GM19438 (cell line): Measurements from ENCODE around the gene INO80.

ENCODE experiments used
- ATAC-seq: cut with Tn5 transposase; IDR thresholded peaks from one replicate; pipeline ENCODE4 v1.9.1; 2021; ENCODE audit warnings: low read depth; ENCODE audit not compliant: unreplicated experiment

Gene INO80

DNA sequence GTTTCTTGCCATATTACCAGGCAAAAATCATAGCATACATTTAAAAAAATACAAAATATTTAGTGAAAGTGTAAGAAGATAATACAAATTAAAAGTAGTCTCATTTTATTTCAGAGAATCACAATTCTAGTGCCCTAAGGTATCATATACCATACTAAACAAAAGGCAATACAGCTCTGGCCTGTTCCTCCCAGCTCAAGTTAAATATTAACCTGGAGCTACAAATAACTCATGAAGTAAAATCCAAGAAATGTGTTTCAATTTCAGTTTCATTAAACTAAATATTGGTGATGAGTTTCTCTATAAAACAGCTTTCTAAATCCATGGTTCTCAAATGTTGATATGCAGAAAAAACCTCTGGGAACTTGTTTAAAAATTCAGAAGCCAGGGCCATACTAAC, 67.7 kb downstream of the INO80 start:
- ATAC-seq = no peak

- no peak for ATAC-seq
Observed at GRCh38 chr15:41047474-41047873, 68.6 kb downstream of the INO80 start.

DNA sequence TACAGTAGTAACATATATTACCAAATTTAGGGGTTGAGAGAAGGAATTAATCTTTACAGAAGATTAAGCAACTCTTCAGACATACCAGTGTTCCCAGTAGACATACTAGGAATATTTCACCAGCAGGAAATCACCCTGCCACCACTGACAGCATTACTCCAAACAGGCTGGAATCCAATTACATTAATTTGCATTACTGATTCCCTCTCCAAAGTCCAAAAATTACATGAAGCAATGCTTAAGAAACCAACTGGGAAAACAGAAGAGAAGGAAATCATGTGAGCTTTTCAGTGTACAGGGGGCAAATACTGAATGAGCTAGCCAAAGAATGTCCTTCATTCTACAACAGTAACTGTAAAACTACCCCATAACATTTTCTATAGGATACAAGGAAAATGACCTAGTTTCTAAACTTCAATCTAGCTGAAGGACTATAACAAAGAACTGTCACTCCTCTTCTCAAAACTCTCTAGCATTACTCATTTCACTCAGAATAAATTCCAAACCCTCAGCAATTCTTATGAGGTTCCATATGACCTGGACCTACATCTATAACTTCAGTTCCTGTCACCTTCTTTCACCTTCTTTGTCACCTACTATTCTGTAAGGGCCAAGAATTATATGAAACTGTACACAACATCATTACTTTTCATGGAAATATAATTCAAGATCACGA, 72.7 kb downstream of the INO80 start:
- no peak for ATAC-seq

- no peak for ATAC-seq
Observed at GRCh38 chr15:41042851-41043250, 73.2 kb downstream of the INO80 start.

- ATAC-seq = no peak
Observed at GRCh38 chr15:41039121-41039520, 77.0 kb downstream of the INO80 start.

DNA sequence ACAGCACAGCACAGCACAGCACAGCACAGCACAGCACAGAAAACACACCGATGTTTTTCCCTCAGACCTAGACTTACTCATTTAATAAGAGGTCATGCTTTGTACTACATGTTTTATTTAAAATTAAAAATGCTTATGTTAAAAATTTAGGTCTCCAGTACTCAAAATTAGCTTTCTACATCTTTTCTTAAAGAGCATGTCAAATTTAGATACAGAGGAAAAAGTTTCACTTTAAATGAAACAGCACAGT, 84.1 kb downstream of the INO80 start:
- ATAC-seq = no peak

DNA sequence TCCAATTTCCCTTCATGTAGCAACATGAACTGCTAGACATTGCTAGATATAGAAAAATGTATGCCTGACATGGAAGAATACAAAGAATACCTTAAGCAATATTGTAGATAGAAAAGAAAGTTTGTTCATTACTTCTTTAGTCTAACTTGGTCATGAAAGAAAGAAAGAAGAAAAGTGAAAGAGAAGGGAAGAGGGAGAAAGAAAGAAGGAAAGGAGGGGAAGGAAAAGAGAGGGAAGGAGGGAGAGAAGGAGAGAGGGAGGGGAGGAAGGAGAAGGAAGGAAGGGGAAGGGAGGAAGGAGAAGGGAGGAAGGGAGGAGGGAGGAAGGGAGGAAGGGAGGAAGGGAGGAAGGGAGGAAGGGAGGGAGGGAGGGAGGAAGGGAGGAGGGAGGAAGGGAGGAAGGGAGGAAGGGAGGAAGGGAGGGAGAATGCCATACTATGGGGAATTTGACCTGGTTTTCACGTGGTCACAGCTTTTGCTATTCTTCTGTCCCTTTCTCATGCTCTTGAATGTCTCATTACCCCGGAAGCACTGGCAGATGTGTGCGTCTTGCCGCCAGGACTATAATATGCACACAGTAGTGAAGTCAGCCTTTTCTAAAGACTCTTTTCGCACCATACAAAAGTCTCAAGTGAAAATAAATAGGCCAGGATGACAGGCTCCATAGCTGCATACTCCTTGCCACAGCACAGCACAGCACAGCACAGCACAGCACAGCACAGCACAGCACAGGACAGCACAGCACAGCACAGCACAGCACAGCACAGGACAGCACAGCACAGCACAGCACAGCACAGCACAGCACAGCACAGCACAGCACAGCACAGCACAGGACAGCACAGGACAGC, 84.6 kb downstream of the INO80 start:
- no peak for ATAC-seq

DNA sequence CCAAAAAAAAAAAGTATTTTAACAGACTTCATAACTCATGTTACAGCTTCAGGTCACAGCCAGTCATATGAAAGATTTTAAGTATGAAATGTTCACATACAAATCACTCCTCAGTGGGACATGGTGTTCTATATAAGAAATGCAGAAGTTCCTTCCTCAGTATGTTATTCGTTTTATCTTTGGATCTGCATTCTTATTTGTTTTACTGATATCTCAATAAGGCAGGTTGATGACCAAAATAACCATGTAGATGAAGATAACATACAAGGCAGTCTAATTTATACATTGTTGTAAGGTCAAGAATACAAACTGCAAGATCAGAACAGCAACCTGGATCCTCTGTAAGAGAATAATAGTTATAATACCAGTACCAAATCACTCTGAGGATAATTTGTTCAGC, 87.2 kb downstream of the INO80 start:
- ATAC-seq = no peak

DNA sequence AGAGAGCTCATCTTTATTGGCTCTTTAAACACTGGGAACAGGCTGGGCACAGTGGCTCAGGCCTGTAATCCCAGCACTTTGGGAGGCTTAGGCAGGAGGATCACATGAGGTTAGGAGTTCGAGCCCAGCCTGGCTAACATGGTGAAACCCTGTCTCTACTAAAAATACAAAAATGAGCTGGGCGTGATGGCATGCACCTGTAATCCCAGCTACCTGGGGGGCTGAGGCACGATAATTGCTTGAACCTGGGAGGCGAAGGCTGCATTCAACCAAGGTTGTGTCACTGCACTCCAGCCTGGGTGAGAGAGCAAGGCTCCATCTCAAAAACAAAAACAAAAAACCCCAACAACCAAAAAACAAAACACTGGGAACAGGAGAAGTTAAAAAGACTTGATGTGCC, 90.7 kb downstream of the INO80 start:
- ATAC-seq = no peak

GRCh38 chr15:41024885-41025284, 91.2 kb downstream of the INO80 start:
- ATAC-seq = no peak

GRCh38 chr15:41024131-41024530, 91.9 kb downstream of the INO80 start:
- no peak for ATAC-seq

GRCh38 chr15:41022487-41023090, 93.5 kb downstream of the INO80 start:
- no peak for ATAC-seq

DNA sequence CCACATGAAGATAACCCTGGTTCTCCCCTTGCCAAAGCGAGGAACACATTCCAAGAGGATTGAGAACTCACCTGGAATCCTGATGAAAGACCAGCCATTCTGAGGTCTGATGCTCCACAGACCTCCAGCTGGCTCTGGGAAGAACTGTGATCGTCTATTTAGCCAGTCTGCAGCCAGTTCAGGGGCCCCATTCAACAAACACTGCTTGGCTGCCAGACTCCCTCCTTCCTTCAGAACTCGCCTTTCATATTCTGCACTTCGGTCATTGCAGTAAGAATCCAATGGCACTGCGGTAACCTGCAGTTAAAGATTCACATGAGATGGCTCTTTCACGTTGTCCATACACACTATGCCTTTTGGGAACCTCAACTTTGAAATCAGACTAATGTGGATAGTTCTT, 95.3 kb downstream of the INO80 start:
- ATAC-seq = no peak

GRCh38 chr15:41020311-41020710, 95.8 kb downstream of the INO80 start:
- no peak for ATAC-seq

- no peak for ATAC-seq
Observed at GRCh38 chr15:41019174-41019573, 96.9 kb downstream of the INO80 start.

DNA sequence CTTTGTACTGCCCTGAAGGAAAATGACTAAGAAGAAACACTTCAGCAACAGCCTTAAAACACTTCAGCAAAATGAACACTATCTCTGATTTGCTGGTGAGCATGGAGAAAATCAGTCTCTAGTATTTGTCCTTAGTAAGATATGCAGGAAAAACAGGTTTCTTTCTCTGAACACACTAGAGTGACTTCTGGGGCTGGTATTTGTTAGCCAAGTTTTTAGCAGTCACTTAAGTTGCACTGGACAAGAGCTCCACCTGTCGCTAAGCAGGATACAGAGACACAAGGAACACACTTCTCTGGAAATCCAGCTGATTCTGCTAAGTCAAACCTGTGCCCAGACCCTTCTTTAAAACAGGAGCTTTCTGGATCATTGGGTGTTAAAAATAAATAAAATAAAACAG, 97.5 kb downstream of the INO80 start:
- no peak for ATAC-seq

DNA sequence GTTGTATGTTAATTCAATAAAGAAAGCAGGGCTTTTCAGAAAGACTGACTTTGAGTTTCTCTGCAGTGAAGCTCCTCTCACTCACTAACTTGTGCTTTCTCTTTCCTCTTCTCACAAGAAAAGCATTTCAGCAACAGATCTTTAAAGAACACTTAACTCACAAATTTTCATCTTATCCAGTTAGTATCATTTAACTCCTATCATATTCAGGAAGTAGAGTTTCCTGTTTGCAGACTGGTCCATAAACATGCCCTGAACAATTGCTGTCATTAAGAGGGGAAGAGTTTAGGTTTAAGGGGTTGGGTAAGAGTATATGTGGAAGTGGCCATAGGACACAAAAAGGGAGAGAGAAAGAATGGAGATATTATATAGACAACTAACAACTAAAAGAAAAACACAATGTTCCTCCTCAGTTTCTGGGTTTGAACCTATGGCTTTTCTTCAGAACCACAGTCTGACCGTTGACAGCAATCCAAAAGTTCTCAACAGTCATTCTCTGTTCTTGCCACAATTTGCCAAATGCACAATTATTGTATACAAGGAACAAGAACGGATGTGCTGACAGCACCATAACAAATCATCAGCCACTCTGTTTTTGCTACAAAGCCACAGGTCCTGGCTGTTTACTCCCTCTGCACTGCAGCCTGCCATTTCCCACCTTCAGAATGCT, 98.9 kb downstream of the INO80 start:
- ATAC-seq = no peak

- no peak for ATAC-seq
Observed at GRCh38 chr15:41013691-41014414, 102.2 kb downstream of the INO80 start.

GRCh38 chr15:41011055-41011815, 104.8 kb downstream of the INO80 start:
- ATAC-seq = no peak

DNA sequence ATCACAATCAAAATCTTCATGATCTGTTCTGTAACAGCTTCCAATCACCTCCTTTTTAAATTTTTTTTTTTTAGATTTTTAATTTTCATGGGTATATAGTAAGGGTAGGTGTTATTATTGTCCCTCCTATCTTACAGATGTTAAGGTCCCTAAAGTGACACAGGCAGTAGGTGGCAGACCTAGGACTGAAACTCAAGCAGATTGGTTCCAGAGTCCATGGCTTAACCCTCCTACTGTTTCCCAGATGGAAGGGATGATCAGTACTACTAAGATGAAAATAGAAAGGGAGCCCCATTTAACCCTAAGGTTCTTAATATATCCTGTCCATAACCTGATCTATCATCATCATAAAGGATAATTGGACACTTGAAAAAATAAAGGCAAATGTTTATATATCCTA, 105.7 kb downstream of the INO80 start:
- no peak for ATAC-seq
